Stomach (tissue), 9 donors: ENCODE measurements around the gene ZSCAN9. TPM values are rescaled to one million over a fixed set of nuclear protein-coding genes. Genes with fewer than 3 reads are reported as not detected.

ENCODE experiments used
- DNase-seq, 2 donors: peaks; one replicate each; pipeline versions ENCODE4 v3.0.0 to v3.0.0-alpha.2; 2013 to 2019
- H3K27ac ChIP-seq, 5 donors: fragments of 200-600 bp in 4 of 5; sonication (generic) in 4 of 5; one replicate each; pipeline ENCODE4 v1.5.1; 2013 to 2019; ENCODE audit warnings: mild to moderate bottlenecking in 1 of 5, moderate library complexity in 1 of 5
- H3K27me3 ChIP-seq, 3 donors: fragments of 200-600 bp; sonication (generic); one replicate each; pipeline ENCODE4 v1.5.1; 2017 to 2019; ENCODE audit warnings: mixed run types in 1 of 3
- H3K36me3 ChIP-seq, 4 donors: fragments of 200-600 bp; sonication (generic); 1 replicate in 3 of 4; 2 replicates in 1 of 4; pipeline ENCODE4 v1.5.1; 2016 to 2019
- H3K4me1 ChIP-seq, 4 donors: fragments of 200-600 bp; sonication (generic); one replicate each; pipeline ENCODE4 v1.5.1; 2016 to 2019
- H3K4me3 ChIP-seq, 4 donors: fragments of 200-600 bp; sonication (generic) in 3 of 4; one replicate each; pipeline ENCODE4 v1.5.1; 2016 to 2019; ENCODE audit warnings: mild to moderate bottlenecking in 1 of 4
- H3K9me3 ChIP-seq, 4 donors: fragments of 200-600 bp; sonication (generic); one replicate each; pipeline ENCODE4 v1.5.1; 2016 to 2019
- CTCF ChIP-seq, 7 experiments: fragments of 450-650 bp in 4 of 7; fragments of 200-600 bp in 3 of 7; sonication (generic) in 3 of 7; IDR thresholded peaks; one replicate each; pipeline ENCODE4 v1.5.1; 2016 to 2019; ENCODE audit warnings: antibody characterized with exemption in 7 of 7, control low read depth in 2 of 7, mild to moderate bottlenecking in 1 of 7
- EP300 ChIP-seq: sonication (generic); formaldehyde crosslinking; IDR thresholded peaks from one replicate; pipeline ENCODE4 v1.6.1; 2017; ENCODE audit warnings: antibody characterized with exemption
- POLR2A ChIP-seq, 4 donors: fragments of 450-650 bp; IDR thresholded peaks; one replicate each; pipeline ENCODE4 v1.6.1; 2016; ENCODE audit warnings: antibody characterized with exemption in 4 of 4, control low read depth in 2 of 4, mild to moderate bottlenecking in 1 of 4, moderate library complexity in 1 of 4
- POLR2AphosphoS5 ChIP-seq, 3 donors: sonication (generic); formaldehyde crosslinking; IDR thresholded peaks; one replicate each; pipeline ENCODE4 v1.6.1; 2016; ENCODE audit warnings: antibody characterized with exemption in 3 of 3
- WGBS, 5 donors: extraction: QIAGEN DNeasy Blood & Tissue Kit in 3 of 5; methylation state at CpG; one replicate each; pipeline versions ENCODE4 v1.1.5 to v1.1.7; 2013 to 2018; 5-methylcytosine and 5-hydroxymethylcytosine counted together
- intact Hi-C: fragments of 100-400 bp; cut with DNase I; formaldehyde crosslinking; loops from one replicate; pipeline ENCODE4 v1.15.1; 2023; ENCODE audit warnings: low total_unique reads
- polyA plus RNA-seq, 3 donors: library from polyadenylated mRNA; stranded (reverse); fragments of 200-250 nt; gene quantifications; one replicate each; pipeline ENCODE4 v1.2.3, GENCODE V29; 2013
- total RNA-seq, 5 donors: library from RNA; depleted of rRNA; stranded (reverse); fragments of >200 nt; gene quantifications; one replicate each; pipeline versions ENCODE4 v1.1.0 to v1.2.3, GENCODE V29; 2014 to 2016
- donor health status: healthy with polysubstance abuse.
- donor health status: Bipolar disorder and iron deficiency.
- donor health status: healthy.

The ZSCAN9 gene
- total and polyA plus RNA-seq, 8 donors, result 1.8 to 37.9 (median 7.5) TPM

GRCh38 chr6:28257042-28257441, 32.0 kb downstream of the ZSCAN9 start:
- Histone ChIP-seq H3K27ac (no peak overlapping the region), H3K4me3 (no peak overlapping the region), H3K4me1 (peaks cover 4 to 20% (median 8%) of the 10 kb centered on the region in 4 donors), H3K27me3 (peaks cover 0 to 24% (median 8%) of the 10 kb centered on the region in 3 donors), H3K9me3 (peaks cover 0 to 23% (median 5%) of the 10 kb centered on the region in 4 donors), H3K36me3 (no peaks in the 10 kb centered on the region)
- no peak for DNase-seq
- no peak for TF ChIP-seq CTCF (IDR thresholded peaks at IDR 0.05)
- no peak for TF ChIP-seq POLR2A (IDR thresholded peaks at IDR 0.05)
- no peak for TF ChIP-seq EP300
- TF ChIP-seq POLR2AphosphoS5 (IDR thresholded peaks at IDR 0.05), result no peak
- intact Hi-C loops, result no loop called here
- 0% methylated on average over 1 of the region's 1 CpG for WGBS, 5 donors

- intact Hi-C loops, result no loop called here
- WGBS, 5 donors, result 27 to 41% (median 35%) methylated on average over 43 to 58 of the region's 58 CpGs
- peak within 1 kb of the TSS; percentile 36 to 46 (median 42) for H3K4me3 ChIP-seq
- H3K36me3 ChIP-seq, result no peaks in the 10 kb centered on the region
- DNase-seq, result peak; percentile 65 to 90
- TF ChIP-seq POLR2AphosphoS5 (IDR thresholded peaks at IDR 0.05), result peak; percentile 12 to 66 (median 13)
- TF ChIP-seq CTCF (IDR thresholded peaks at IDR 0.05), result no peak
- H3K27me3 ChIP-seq, result peaks cover 0 to 21% (median 8%) of the 10 kb centered on the region in 3 donors
- H3K27ac ChIP-seq, result peak within 1 kb of the TSS in 1 of 5 donors; percentile 21
- peaks cover 0 to 23% (median 5%) of the 10 kb centered on the region in 4 donors for H3K9me3 ChIP-seq
- H3K4me1 ChIP-seq, result peaks cover 0 to 10% (median 3%) of the 10 kb centered on the region in 4 donors
Measured at GRCh38 chr6:28258877-28259777, 34.1 kb downstream of the ZSCAN9 start, which contains the start of gene NKAPL. Gene NKAPL (plus strand): TSS chr6:28259297. CDS start chr6:28259372, 75 bp downstream.

- Histone ChIP-seq H3K27ac (no peak overlapping the region), H3K27me3 (peaks cover 0 to 7% (median 6%) of the 10 kb centered on the region in 3 donors), H3K9me3 (peaks cover 0 to 23% (median 5%) of the 10 kb centered on the region in 4 donors), H3K4me3 (no peak overlapping the region), H3K36me3 (no peaks in the 10 kb centered on the region), H3K4me1 (peaks cover 10 to 31% (median 20%) of the 10 kb centered on the region in 4 donors)
- intact Hi-C loops, result no loop called here
- DNase-seq, result no peak
- TF ChIP-seq CTCF (IDR thresholded peaks at IDR 0.05), result no peak
- no peak for TF ChIP-seq EP300
- TF ChIP-seq POLR2AphosphoS5 (IDR thresholded peaks at IDR 0.05), result no peak
- no peak for TF ChIP-seq POLR2A (IDR thresholded peaks at IDR 0.05)
- WGBS, 5 donors, result 45 to 57% (median 48%) methylated on average over 2 of the region's 2 CpGs
Measured at GRCh38 chr6:28263922-28264321, 38.8 kb downstream of the ZSCAN9 start.

- DNase-seq, result no peak
- Histone ChIP-seq H3K27ac (no peak overlapping the region), H3K36me3 (no peaks in the 10 kb centered on the region), H3K4me3 (no peak overlapping the region), H3K4me1 (peaks cover 8 to 31% (median 20%) of the 10 kb centered on the region in 4 donors), H3K27me3 (no peaks in the 10 kb centered on the region), H3K9me3 (peaks cover 0 to 15% (median 0%) of the 10 kb centered on the region in 4 donors)
- intact Hi-C loops, result no loop called here
- WGBS, 5 donors, result 40 to 54% (median 50%) methylated on average over 4 of the region's 4 CpGs
- no peak for TF ChIP-seq POLR2A (IDR thresholded peaks at IDR 0.05)
- no peak for TF ChIP-seq POLR2AphosphoS5 (IDR thresholded peaks at IDR 0.05)
- TF ChIP-seq EP300, result no peak
- TF ChIP-seq CTCF (IDR thresholded peaks at IDR 0.05), result no peak
Measured at GRCh38 chr6:28264834-28265401, 39.8 kb downstream of the ZSCAN9 start.
